Trophoblast cell (in vitro differentiated cells and primary cell): ENCODE results near the gene MSI1.
A peak's percentile ranks its signal among the peaks of the same experiment; 100 is the strongest.

Source experiments
- DNase-seq, 2 donors: peaks; one replicate each; pipeline ENCODE4 v3.0.0-alpha.2; 2016
- H2AFZ ChIP-seq: 2 replicates; pipeline ENCODE4 v1.6.1; 2013; ENCODE audit warnings: low read length, moderate library complexity, mild to moderate bottlenecking; ENCODE audit not compliant: insufficient read depth, poor library complexity
- H2AK5ac ChIP-seq: 2 replicates; pipeline ENCODE4 v1.6.1; 2013; ENCODE audit warnings: mild to moderate bottlenecking, low read length
- H2BK120ac ChIP-seq: 2 replicates; pipeline ENCODE4 v1.6.1; 2013; ENCODE audit warnings: low read length, mild to moderate bottlenecking, moderate library complexity; ENCODE audit not compliant: insufficient read depth, poor library complexity
- H2BK12ac ChIP-seq: 2 replicates; pipeline ENCODE4 v1.6.1; 2013; ENCODE audit warnings: mild to moderate bottlenecking, low read length, moderate library complexity
- H2BK5ac ChIP-seq: 2 replicates; pipeline ENCODE4 v1.6.1; 2013; ENCODE audit warnings: low read length, low read depth, moderate library complexity, mild to moderate bottlenecking; ENCODE audit not compliant: poor library complexity
- H3K14ac ChIP-seq: 2 replicates; pipeline ENCODE4 v1.6.1; 2013; ENCODE audit warnings: mild to moderate bottlenecking, low read length
- H3K18ac ChIP-seq: 2 replicates; pipeline ENCODE4 v1.6.1; 2013; ENCODE audit warnings: mild to moderate bottlenecking, low read length
- H3K23ac ChIP-seq: 2 replicates; pipeline ENCODE4 v1.6.1; 2013; ENCODE audit warnings: low read length
- H3K27ac ChIP-seq: 2 replicates; pipeline ENCODE4 v1.5.1; 2013; ENCODE audit warnings: low read depth, mild to moderate bottlenecking, inconsistent platforms, low read length, moderate library complexity
- H3K27me3 ChIP-seq: 2 replicates; pipeline ENCODE4 v1.6.1; 2013; ENCODE audit warnings: inconsistent platforms, mild to moderate bottlenecking, low read length, moderate library complexity; ENCODE audit not compliant: insufficient read depth
- H3K36me3 ChIP-seq, 2 experiments: 1 replicate in 1 of 2; 2 replicates in 1 of 2; pipeline ENCODE4 v1.6.1; 2013; ENCODE audit warnings: low read length in 2 of 2, mild to moderate bottlenecking in 2 of 2, moderate library complexity in 1 of 2; ENCODE audit not compliant: insufficient read depth in 2 of 2, control insufficient read depth in 1 of 2
- H3K4ac ChIP-seq: 2 replicates; pipeline ENCODE4 v1.6.1; 2013; ENCODE audit warnings: low read depth, mild to moderate bottlenecking, low read length, moderate library complexity
- H3K4me1 ChIP-seq, 2 experiments: 1 replicate in 1 of 2; 2 replicates in 1 of 2; pipeline ENCODE4 v1.6.1; 2013; ENCODE audit warnings: low read length in 2 of 2, mild to moderate bottlenecking in 2 of 2, moderate library complexity in 1 of 2; ENCODE audit not compliant: insufficient read depth in 2 of 2, control insufficient read depth in 1 of 2
- H3K4me2 ChIP-seq: 2 replicates; pipeline ENCODE4 v1.6.1; 2013; ENCODE audit warnings: inconsistent platforms, mild to moderate bottlenecking, low read length, moderate library complexity
- H3K4me3 ChIP-seq: 2 replicates; pipeline ENCODE4 v1.5.1; 2013; ENCODE audit warnings: mild to moderate bottlenecking, low read depth, low read length, inconsistent platforms
- H3K79me1 ChIP-seq: one replicate; pipeline ENCODE4 v1.6.1; 2013; ENCODE audit warnings: low read length
- H3K79me2 ChIP-seq: 2 replicates; pipeline ENCODE4 v1.6.1; 2013; ENCODE audit warnings: low read length, mild to moderate bottlenecking; ENCODE audit not compliant: control insufficient read depth, insufficient read depth, poor library complexity
- H3K9ac ChIP-seq: 2 replicates; pipeline ENCODE4 v1.6.1; 2013; ENCODE audit warnings: mild to moderate bottlenecking, low read length
- H3K9me3 ChIP-seq: 2 replicates; pipeline ENCODE4 v1.6.1; 2013; ENCODE audit warnings: low read depth, mild to moderate bottlenecking, control low read depth, inconsistent platforms, low read length; ENCODE audit not compliant: insufficient read depth
- H4K12ac ChIP-seq: 2 replicates; pipeline ENCODE4 v1.6.1; 2013; ENCODE audit warnings: low read depth, mild to moderate bottlenecking, low read length, moderate library complexity
- H4K8ac ChIP-seq: 2 replicates; pipeline ENCODE4 v1.6.1; 2013; ENCODE audit warnings: low read depth, mild to moderate bottlenecking, low read length, moderate library complexity
- H4K91ac ChIP-seq: one replicate; pipeline ENCODE4 v1.6.1; 2013; ENCODE audit warnings: low read depth, mild to moderate bottlenecking, low read length, moderate library complexity
- WGBS: extraction: QIAGEN DNeasy Blood & Tissue Kit; methylation state at CpG from one replicate; pipeline ENCODE4 v1.1.7; 2013; ENCODE audit warnings: missing lambda C conversion rate; ENCODE audit not compliant: insufficient read length, insufficient coverage; ENCODE audit errors: extremely low coverage; 5-methylcytosine and 5-hydroxymethylcytosine counted together

Gene MSI1

DNA sequence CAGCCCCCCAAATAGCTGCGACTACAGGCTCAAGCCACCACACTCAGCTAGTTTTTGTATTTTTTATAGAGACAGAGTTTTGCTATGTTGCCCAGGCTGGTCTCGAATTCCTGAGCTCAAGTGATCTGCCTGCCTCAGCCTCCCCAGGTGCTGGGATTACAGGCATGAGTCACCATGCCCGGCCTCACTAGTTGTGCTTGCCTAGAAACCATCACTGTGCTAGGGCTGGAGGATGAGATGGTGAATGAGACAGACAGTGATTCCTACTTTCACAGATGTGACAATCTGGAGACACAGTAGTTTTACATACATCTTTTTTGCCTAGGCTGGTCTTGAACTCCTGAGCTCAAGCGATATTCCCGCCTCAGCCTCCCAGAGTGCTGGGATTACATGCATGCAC, 7.5 kb upstream of the MSI1 start:
- no peaks in the 10 kb centered on the region for H3K27me3 ChIP-seq
- H2BK12ac ChIP-seq, result no peak overlapping the region
- H2BK120ac ChIP-seq, result no peak overlapping the region
- H3K9ac ChIP-seq, result no peak overlapping the region
- H3K9me3 ChIP-seq, result no peaks in the 10 kb centered on the region
- no peak overlapping the region for H3K4ac ChIP-seq
- no peak overlapping the region for H2AK5ac ChIP-seq
- H3K36me3 ChIP-seq, result no peaks in the 10 kb centered on the region
- H4K91ac ChIP-seq, result no peak overlapping the region
- H3K23ac ChIP-seq, result no peak overlapping the region
- no peaks in the 10 kb centered on the region for H3K79me1 ChIP-seq
- no peak overlapping the region for H3K18ac ChIP-seq
- H4K12ac ChIP-seq, result no peak overlapping the region
- H3K4me3 ChIP-seq, result no peak overlapping the region
- H4K8ac ChIP-seq, result no peak overlapping the region
- no peaks in the 10 kb centered on the region for H3K4me1 ChIP-seq
- no peak overlapping the region for H3K27ac ChIP-seq
- no peaks in the 10 kb centered on the region for H3K79me2 ChIP-seq
- no peak overlapping the region for H3K4me2 ChIP-seq
- H2BK5ac ChIP-seq, result no peak overlapping the region
- DNase-seq, result peak; percentile 34 to 38
- H3K14ac ChIP-seq, result no peak overlapping the region
- H2AFZ ChIP-seq, result no peak overlapping the region
- WGBS, result no CpG with 5 or more reads among the region's 5 CpGs

DNA sequence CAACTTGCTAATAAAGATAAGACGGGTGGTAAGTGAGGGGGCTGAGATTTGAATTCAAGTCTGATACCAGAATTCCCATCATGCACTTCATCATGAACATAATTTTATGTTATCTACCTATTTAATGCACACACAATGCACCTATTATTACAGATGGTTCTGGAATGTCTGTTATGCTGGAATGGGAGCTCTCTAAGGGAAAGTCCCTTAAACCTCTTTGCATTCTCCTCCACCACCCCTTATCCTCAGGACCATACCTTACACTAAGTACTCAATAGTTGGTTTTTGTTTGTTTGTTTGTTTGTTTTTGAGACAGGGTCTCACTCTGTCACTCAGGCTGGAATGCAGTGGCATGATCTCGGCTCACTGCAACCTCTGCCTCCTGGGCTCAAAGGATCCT, 7.0 kb upstream of the MSI1 start:
- peak in 1 of 2 donors; percentile 70 for DNase-seq
- no peak overlapping the region for H2BK120ac ChIP-seq
- H3K9me3 ChIP-seq, result no peaks in the 10 kb centered on the region
- no peak overlapping the region for H3K18ac ChIP-seq
- no peak overlapping the region for H3K4me2 ChIP-seq
- no peak overlapping the region for H3K14ac ChIP-seq
- no peak overlapping the region for H3K9ac ChIP-seq
- no CpG with 5 or more reads among the region's 2 CpGs for WGBS
- H3K4me3 ChIP-seq, result no peak overlapping the region
- no peak overlapping the region for H2AFZ ChIP-seq
- H3K4ac ChIP-seq, result no peak overlapping the region
- H2BK5ac ChIP-seq, result no peak overlapping the region
- H3K79me1 ChIP-seq, result no peaks in the 10 kb centered on the region
- no peak overlapping the region for H2BK12ac ChIP-seq
- no peak overlapping the region for H3K23ac ChIP-seq
- no peaks in the 10 kb centered on the region for H3K4me1 ChIP-seq
- no peaks in the 10 kb centered on the region for H3K36me3 ChIP-seq
- no peak overlapping the region for H3K27ac ChIP-seq
- H4K91ac ChIP-seq, result no peak overlapping the region
- no peak overlapping the region for H4K8ac ChIP-seq
- no peak overlapping the region for H2AK5ac ChIP-seq
- H3K79me2 ChIP-seq, result no peaks in the 10 kb centered on the region
- no peak overlapping the region for H4K12ac ChIP-seq
- peaks cover 4% of the 10 kb centered on the region for H3K27me3 ChIP-seq

DNA sequence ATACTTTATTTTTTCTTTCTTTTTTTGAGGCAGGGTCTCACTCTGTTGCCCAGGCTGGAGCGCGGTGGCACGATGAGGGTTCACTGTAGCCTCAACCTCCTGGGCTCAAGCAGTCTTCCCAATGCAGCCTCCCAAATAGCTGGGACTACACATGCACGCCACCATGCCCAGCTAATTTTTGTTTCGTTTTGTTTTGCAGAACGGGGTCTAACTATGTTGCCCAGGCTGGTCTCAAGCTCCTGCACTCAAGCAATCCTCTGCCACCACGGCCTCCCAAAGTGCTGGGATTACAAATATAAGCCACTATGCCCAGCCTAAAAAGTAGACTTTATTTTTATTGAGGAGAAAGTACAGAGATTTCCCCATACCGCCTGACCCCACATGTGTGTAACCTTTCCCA, 4.7 kb upstream of the MSI1 start:
- no peak for DNase-seq
- H3K4ac ChIP-seq, result no peak overlapping the region
- no peak overlapping the region for H3K27ac ChIP-seq
- no peaks in the 10 kb centered on the region for H3K36me3 ChIP-seq
- WGBS, result no CpG with 5 or more reads among the region's 8 CpGs
- H2AFZ ChIP-seq, result no peak overlapping the region
- H4K12ac ChIP-seq, result no peak overlapping the region
- no peak overlapping the region for H4K91ac ChIP-seq
- no peak overlapping the region for H2BK12ac ChIP-seq
- H4K8ac ChIP-seq, result no peak overlapping the region
- no peak overlapping the region for H3K14ac ChIP-seq
- H3K4me3 ChIP-seq, result no peak overlapping the region
- H3K23ac ChIP-seq, result no peak overlapping the region
- no peak overlapping the region for H3K4me2 ChIP-seq
- no peak overlapping the region for H2BK120ac ChIP-seq
- H3K79me1 ChIP-seq, result peaks cover 4% of the 10 kb centered on the region
- H3K27me3 ChIP-seq, result peaks cover 25% of the 10 kb centered on the region
- H3K18ac ChIP-seq, result no peak overlapping the region
- H2BK5ac ChIP-seq, result no peak overlapping the region
- H2AK5ac ChIP-seq, result no peak overlapping the region
- peaks cover 0 to 3% of the 10 kb centered on the region in 2 experiments for H3K4me1 ChIP-seq
- H3K79me2 ChIP-seq, result peaks cover 2% of the 10 kb centered on the region
- no peaks in the 10 kb centered on the region for H3K9me3 ChIP-seq
- no peak overlapping the region for H3K9ac ChIP-seq

DNA sequence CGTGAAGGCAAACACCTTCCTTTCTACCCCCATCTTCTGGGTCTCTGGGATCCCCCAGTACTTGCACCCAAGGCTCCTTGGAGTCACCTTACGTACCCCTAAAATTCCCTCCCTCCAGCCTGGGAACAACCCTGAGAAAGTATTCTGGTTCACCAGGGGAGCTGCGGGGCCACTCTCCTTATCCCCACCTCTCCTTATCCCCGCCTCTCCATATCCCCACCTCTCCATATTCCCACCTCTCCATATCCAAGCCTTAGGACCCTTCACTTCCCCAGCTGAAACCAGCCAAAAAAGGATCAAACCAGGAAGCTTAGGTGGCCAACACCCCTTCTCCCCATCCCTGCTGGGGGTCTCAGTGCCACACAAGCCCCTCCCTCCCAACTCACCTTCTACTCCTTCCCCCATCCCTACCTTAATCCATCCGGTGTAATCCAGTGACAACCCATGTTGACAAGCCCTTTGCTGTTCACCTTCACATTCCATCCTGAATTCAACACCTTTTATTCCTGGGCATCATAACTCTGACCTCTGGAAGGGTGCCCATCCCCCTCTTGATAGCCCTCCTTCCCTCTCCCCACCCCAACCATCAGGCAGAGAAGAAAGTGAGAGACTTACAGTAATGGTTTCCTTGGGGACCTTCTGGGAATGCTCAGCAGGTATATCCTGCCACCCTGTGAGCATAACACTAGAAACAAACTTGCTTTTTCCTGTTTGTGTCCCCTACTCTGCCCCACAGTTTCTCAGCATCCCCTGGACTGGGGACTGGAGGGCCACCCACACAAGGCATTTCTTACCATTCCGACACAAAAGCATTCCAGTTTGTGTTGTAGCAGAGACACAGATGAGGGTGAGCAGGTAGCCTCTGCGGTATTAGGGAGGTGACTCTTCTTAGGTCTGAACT, 1.6 kb upstream of the MSI1 start:
- no peak overlapping the region for H2BK120ac ChIP-seq
- no peak overlapping the region for H3K4me3 ChIP-seq
- H3K79me2 ChIP-seq, result peaks cover 5% of the 10 kb centered on the region
- no peak for DNase-seq
- H2BK12ac ChIP-seq, result no peak overlapping the region
- H3K18ac ChIP-seq, result no peak overlapping the region
- peaks cover 6% of the 10 kb centered on the region for H3K79me1 ChIP-seq
- H3K14ac ChIP-seq, result no peak overlapping the region
- no peak overlapping the region for H4K91ac ChIP-seq
- no peak overlapping the region for H3K27ac ChIP-seq
- H3K23ac ChIP-seq, result no peak overlapping the region
- WGBS, result no CpG with 5 or more reads among the region's 7 CpGs
- no peaks in the 10 kb centered on the region for H3K36me3 ChIP-seq
- no peak overlapping the region for H3K4ac ChIP-seq
- H3K9ac ChIP-seq, result no peak overlapping the region
- H2AFZ ChIP-seq, result no peak overlapping the region
- peaks cover 0 to 10% of the 10 kb centered on the region in 2 experiments for H3K4me1 ChIP-seq
- H2BK5ac ChIP-seq, result no peak overlapping the region
- no peaks in the 10 kb centered on the region for H3K9me3 ChIP-seq
- no peak overlapping the region for H4K12ac ChIP-seq
- no peak overlapping the region for H2AK5ac ChIP-seq
- H4K8ac ChIP-seq, result no peak overlapping the region
- H3K27me3 ChIP-seq, result peaks cover 29% of the 10 kb centered on the region
- no peak overlapping the region for H3K4me2 ChIP-seq
